SK-N-SH (cell line): ENCODE data around the gene CKAP2L. TPM values are rescaled to one million over a fixed set of nuclear protein-coding genes. Genes with fewer than 3 reads are reported as not detected.

Source experiments
- CTCF ChIA-PET: fragments of 300-600, 350-600 bp; formaldehyde crosslinking; extraction: SDS; loops from one replicate; lab custom pipeline; 2021; lab: Yijun Ruan, JAX
- POLR2A ChIA-PET: fragments of 350-600 bp; sonication (Branson Sonifier 250); formaldehyde crosslinking; extraction: SDS; loops from one replicate; lab custom pipeline; 2020; ENCODE audit warnings: antibody characterized with exemption, inconsistent platforms; lab: Yijun Ruan, JAX
- DNase-seq: peaks from one replicate; pipeline ENCODE4 v3.0.0; 2012
- H2AFZ ChIP-seq: fragments of 200-600 bp; sonication (generic); 2 replicates; pipeline ENCODE4 v1.8.1; 2016; ENCODE audit warnings: antibody characterized with exemption, mild to moderate bottlenecking, low read depth
- H3F3A ChIP-seq: fragments of 200-600 bp; sonication (generic); replicated peaks from 2 replicates; pipeline ENCODE3; 2016; ENCODE audit warnings: antibody characterized with exemption, mild to moderate bottlenecking; ENCODE audit not compliant: insufficient read depth
- H3K27ac ChIP-seq, 2 experiments: fragments of 200-500 bp in 1 of 2; fragments of 200-600 bp in 1 of 2; sonication (Bioruptor generic) in 1 of 2; sonication (generic), shearing (Covaris generic) in 1 of 2; 2 replicates each; pipeline versions ENCODE4 v1.5.1 to v1.6.1; 2014 to 2016; ENCODE audit warnings: low read depth in 2 of 2, inconsistent platforms in 1 of 2, low read length in 1 of 2, mild to moderate bottlenecking in 1 of 2, mixed read lengths in 1 of 2
- H3K27me3 ChIP-seq: fragments of 200-600 bp; sonication (generic), shearing (Covaris generic); 2 replicates; pipeline ENCODE4 v1.6.1; 2016; ENCODE audit warnings: mixed run types; ENCODE audit not compliant: insufficient read depth
- H3K36me3 ChIP-seq, 2 experiments: fragments of 200-500 bp in 1 of 2; fragments of 200-600 bp in 1 of 2; sonication (Bioruptor generic) in 1 of 2; sonication (generic) in 1 of 2; replicated peaks in 1 of 2; 2 replicates each; pipeline versions ENCODE3 to v1.5.1; 2014 to 2016; ENCODE audit warnings: low read length in 1 of 2, mild to moderate bottlenecking in 1 of 2; ENCODE audit not compliant: insufficient read depth in 2 of 2, control insufficient read depth in 1 of 2
- H3K4me1 ChIP-seq, 2 experiments: fragments of 200-500 bp in 1 of 2; fragments of 200-600 bp in 1 of 2; sonication (Bioruptor generic) in 1 of 2; sonication (generic), shearing (Covaris generic) in 1 of 2; 2 replicates each; pipeline versions ENCODE4 v1.5.1 to v1.6.1; 2014 to 2016; ENCODE audit warnings: low read depth in 1 of 2, low read length in 1 of 2, mixed run types in 1 of 2; ENCODE audit not compliant: insufficient read depth in 2 of 2, control insufficient read depth in 1 of 2
- H3K4me2 ChIP-seq: fragments of 200-600 bp; sonication (generic), shearing (Covaris generic); 2 replicates; pipeline ENCODE4 v1.6.1; 2017; ENCODE audit warnings: mixed run types
- H3K4me3 ChIP-seq, 2 experiments: fragments of 200-500 bp in 1 of 2; fragments of 200-600 bp in 1 of 2; sonication (Bioruptor generic) in 1 of 2; sonication (generic), shearing (Covaris generic) in 1 of 2; 2 replicates each; pipeline versions ENCODE4 v1.5.1 to v1.8.1; 2014 to 2016; ENCODE audit warnings: low read depth in 2 of 2, inconsistent platforms in 1 of 2, low read length in 1 of 2, mild to moderate bottlenecking in 1 of 2, mixed read lengths in 1 of 2, moderate library complexity in 1 of 2
- H3K79me2 ChIP-seq: fragments of 200-600 bp; sonication (generic); 2 replicates; pipeline ENCODE4 v1.8.1; 2017; ENCODE audit warnings: mild to moderate bottlenecking; ENCODE audit not compliant: insufficient read depth
- H3K9ac ChIP-seq: fragments of 200-600 bp; sonication (generic); 2 replicates; pipeline ENCODE4 v1.6.1; 2017; ENCODE audit warnings: mixed run types
- H3K9me2 ChIP-seq: fragments of 200-600 bp; sonication (generic); 2 replicates; pipeline ENCODE4 v1.6.1; 2017; ENCODE audit warnings: mixed run types
- H3K9me3 ChIP-seq: fragments of 200-600 bp; sonication (generic); 2 replicates; pipeline ENCODE4 v1.6.1; 2017; ENCODE audit warnings: mixed run types, mild to moderate bottlenecking, moderate library complexity
- H4K20me1 ChIP-seq: fragments of 200-600 bp; sonication (generic); 2 replicates; pipeline ENCODE4 v1.6.1; 2017; ENCODE audit warnings: mild to moderate bottlenecking, mixed run types; ENCODE audit not compliant: insufficient read depth
- CHD2 ChIP-seq: fragments of 150-350 bp; IDR thresholded peaks from 2 replicates; pipeline ENCODE4 v1.6.1; 2018; ENCODE audit warnings: low read length; ENCODE audit not compliant: partially characterized antibody
- ELF1 ChIP-seq: IDR thresholded peaks from 2 replicates; pipeline ENCODE4 v1.4.0; 2012
- FOXM1 ChIP-seq: IDR thresholded peaks from 2 replicates; pipeline ENCODE4 v1.4.0; 2012; ENCODE audit warnings: low read depth, mild to moderate bottlenecking
- GATA2 ChIP-seq: sonication (generic); formaldehyde crosslinking; IDR thresholded peaks from 2 replicates; pipeline ENCODE4 v1.5.0; 2020; ENCODE audit warnings: mild to moderate bottlenecking, missing genetic modification reagents
- MEF2A ChIP-seq: IDR thresholded peaks from 2 replicates; pipeline ENCODE4 v1.4.0; 2012; ENCODE audit warnings: low read depth, borderline replicate concordance
- NFIC ChIP-seq: IDR thresholded peaks from 2 replicates; pipeline ENCODE4 v1.4.0; 2012; ENCODE audit warnings: borderline replicate concordance
- NRF1 ChIP-seq: IDR thresholded peaks from 2 replicates; pipeline ENCODE4 v1.6.1; 2012; ENCODE audit warnings: low read depth, mild to moderate bottlenecking, low read length
- RAD21 ChIP-seq: IDR thresholded peaks from 2 replicates; pipeline ENCODE4 v1.6.1; 2012; ENCODE audit warnings: mild to moderate bottlenecking, low read length
- RFX5 ChIP-seq: IDR thresholded peaks from 2 replicates; pipeline ENCODE4 v1.6.1; 2012; ENCODE audit warnings: mild to moderate bottlenecking, improper control_type of control experiment, low read length
- SIN3A ChIP-seq: IDR thresholded peaks from 2 replicates; pipeline ENCODE4 v1.6.1; 2012; ENCODE audit warnings: low read depth, mild to moderate bottlenecking, low read length, moderate library complexity, borderline replicate concordance
- SMC3 ChIP-seq: IDR thresholded peaks from 2 replicates; pipeline ENCODE4 v1.6.1; 2012; ENCODE audit warnings: low read depth, low read length, improper control_type of control experiment
- TCF12 ChIP-seq: IDR thresholded peaks from 2 replicates; pipeline ENCODE4 v1.4.0; 2012
- TEAD4 ChIP-seq: IDR thresholded peaks from 2 replicates; pipeline ENCODE4 v1.4.0; 2012; ENCODE audit warnings: mild to moderate bottlenecking, borderline replicate concordance; ENCODE audit not compliant: insufficient read depth
- YY1 ChIP-seq: IDR thresholded peaks from 2 replicates; pipeline ENCODE4 v1.4.0; 2012; ENCODE audit warnings: low read depth, mild to moderate bottlenecking
- WGBS: methylation state at CpG from one replicate; pipeline ENCODE4 v1.1.6; 2017; ENCODE audit warnings: low lambda C conversion rate; 5-methylcytosine and 5-hydroxymethylcytosine counted together
- polyA plus RNA-seq, 3 experiments: library from polyadenylated mRNA; depleted of rRNA; stranded (reverse); fragments of >200 nt; gene quantifications; 2 replicates each; pipeline ENCODE4 v1.2.3, GENCODE V29; 2012
- TF ChIP-seq, protein P1 (sequence below): fragments of 150-350 bp; IDR thresholded peaks from 2 replicates; pipeline ENCODE4 v1.6.1; 2017; ENCODE audit warnings: antibody characterized with exemption, low read length, low read depth, borderline replicate concordance
- TF ChIP-seq, protein P2 (sequence below): IDR thresholded peaks from 2 replicates; pipeline ENCODE4; 2012
- TF ChIP-seq, protein P3 (sequence below): fragments of 150-350 bp; IDR thresholded peaks from 2 replicates; pipeline ENCODE4 v1.6.1; 2016; ENCODE audit warnings: mild to moderate bottlenecking, low read depth, low read length
- TF ChIP-seq, protein P4 (sequence below): IDR thresholded peaks from 2 replicates; pipeline ENCODE4 v1.4.0; 2012; ENCODE audit warnings: low read depth, borderline replicate concordance

The CKAP2L gene
- polyA plus RNA-seq, 1 of the 3 experiments (the other 2 are of a cell fraction), result 2.9 TPM

DNA sequence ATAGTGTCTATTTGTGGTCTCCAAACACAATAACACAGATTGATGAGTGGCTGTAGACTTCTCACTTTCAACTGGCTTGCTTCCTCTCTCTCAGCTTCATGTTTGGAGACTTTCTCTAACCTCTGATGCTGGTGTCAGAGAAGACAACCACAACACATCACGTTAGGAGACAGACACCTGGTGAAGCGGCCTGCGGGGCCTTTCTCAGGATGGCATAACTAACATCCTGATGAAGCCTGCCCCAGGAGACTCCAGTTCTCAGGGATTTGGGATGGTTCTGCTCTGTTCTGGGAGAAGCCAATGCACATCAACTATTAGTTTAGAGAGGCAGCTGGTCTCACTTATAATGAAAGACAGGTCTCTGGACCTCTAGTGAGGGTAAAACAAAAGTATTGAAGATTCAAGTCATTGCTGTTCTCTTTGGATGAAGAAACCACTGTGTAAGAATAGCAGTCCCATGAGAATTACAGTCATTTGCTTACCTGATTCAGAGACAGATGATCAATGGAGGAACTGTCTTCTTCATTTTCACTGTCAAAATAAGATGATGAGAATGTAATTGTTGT, 17.9 kb upstream of the CKAP2L start:
- H3F3A ChIP-seq, result no peaks in the 10 kb centered on the region
- WGBS, result 62% methylated on average over 3 of the region's 3 CpGs
- H3K4me2 ChIP-seq, result no peak overlapping the region
- no peaks in the 10 kb centered on the region for H3K9me2 ChIP-seq
- CTCF ChIA-PET, result interaction anchor here (1.4 kb wide), 1 partner anchor 177 kb away, joined by 4 read pairs; no protein-coding TSS in a partner anchor
- no peaks in the 10 kb centered on the region for H3K36me3 ChIP-seq
- H2AFZ ChIP-seq, result no peak overlapping the region
- H3K9me3 ChIP-seq, result no peaks in the 10 kb centered on the region
- TF ChIP-seq TCF12 (no peak), ELF1 (no peak), YY1 (no peak), RAD21 (no peak), RFX5 (no peak), FOXM1 (no peak), MEF2A (no peak)
- TF ChIP-seq, protein P1, sequence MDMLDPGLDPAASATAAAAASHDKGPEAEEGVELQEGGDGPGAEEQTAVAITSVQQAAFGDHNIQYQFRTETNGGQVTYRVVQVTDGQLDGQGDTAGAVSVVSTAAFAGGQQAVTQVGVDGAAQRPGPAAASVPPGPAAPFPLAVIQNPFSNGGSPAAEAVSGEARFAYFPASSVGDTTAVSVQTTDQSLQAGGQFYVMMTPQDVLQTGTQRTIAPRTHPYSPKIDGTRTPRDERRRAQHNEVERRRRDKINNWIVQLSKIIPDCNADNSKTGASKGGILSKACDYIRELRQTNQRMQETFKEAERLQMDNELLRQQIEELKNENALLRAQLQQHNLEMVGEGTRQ, result no peak
- TF ChIP-seq, protein P2, sequence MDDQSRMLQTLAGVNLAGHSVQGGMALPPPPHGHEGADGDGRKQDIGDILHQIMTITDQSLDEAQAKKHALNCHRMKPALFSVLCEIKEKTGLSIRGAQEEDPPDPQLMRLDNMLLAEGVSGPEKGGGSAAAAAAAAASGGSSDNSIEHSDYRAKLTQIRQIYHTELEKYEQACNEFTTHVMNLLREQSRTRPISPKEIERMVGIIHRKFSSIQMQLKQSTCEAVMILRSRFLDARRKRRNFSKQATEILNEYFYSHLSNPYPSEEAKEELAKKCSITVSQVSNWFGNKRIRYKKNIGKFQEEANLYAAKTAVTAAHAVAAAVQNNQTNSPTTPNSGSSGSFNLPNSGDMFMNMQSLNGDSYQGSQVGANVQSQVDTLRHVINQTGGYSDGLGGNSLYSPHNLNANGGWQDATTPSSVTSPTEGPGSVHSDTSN, result no peak
- TF ChIP-seq, protein P3, sequence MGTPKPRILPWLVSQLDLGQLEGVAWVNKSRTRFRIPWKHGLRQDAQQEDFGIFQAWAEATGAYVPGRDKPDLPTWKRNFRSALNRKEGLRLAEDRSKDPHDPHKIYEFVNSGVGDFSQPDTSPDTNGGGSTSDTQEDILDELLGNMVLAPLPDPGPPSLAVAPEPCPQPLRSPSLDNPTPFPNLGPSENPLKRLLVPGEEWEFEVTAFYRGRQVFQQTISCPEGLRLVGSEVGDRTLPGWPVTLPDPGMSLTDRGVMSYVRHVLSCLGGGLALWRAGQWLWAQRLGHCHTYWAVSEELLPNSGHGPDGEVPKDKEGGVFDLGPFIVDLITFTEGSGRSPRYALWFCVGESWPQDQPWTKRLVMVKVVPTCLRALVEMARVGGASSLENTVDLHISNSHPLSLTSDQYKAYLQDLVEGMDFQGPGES, result no peak
- TF ChIP-seq, all 33 proteins: peak for 0
- H3K4me3 ChIP-seq, result no peak overlapping the region
- no peaks in the 10 kb centered on the region for H4K20me1 ChIP-seq
- H3K27ac ChIP-seq, result no peak overlapping the region
- H3K27me3 ChIP-seq, result no peaks in the 10 kb centered on the region
- H3K79me2 ChIP-seq, result no peaks in the 10 kb centered on the region
- H3K9ac ChIP-seq, result no peak overlapping the region
- DNase-seq, result no peak
- no peaks in the 10 kb centered on the region for H3K4me1 ChIP-seq
- POLR2A ChIA-PET, result no interaction called here

DNA sequence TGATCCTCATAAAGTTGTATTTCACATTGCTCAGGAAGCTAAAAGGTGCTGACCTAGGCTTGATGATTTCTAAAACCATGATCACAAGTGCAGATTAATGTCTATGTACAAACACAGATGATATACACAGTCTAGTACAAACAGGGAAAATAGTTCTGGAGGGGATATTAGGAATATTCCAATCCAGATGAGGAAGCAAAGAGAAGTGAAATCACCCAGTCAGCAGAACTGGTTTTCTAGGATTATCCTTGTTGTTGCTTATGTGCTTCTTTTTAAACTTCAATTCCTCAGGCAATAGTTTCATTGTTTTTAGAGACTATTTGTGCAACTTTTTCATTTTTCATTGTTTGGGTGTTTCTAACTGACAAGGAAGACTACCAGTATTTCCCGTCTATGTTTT, 15.2 kb upstream of the CKAP2L start:
- no peaks in the 10 kb centered on the region for H3K9me3 ChIP-seq
- H2AFZ ChIP-seq, result no peak overlapping the region
- H4K20me1 ChIP-seq, result no peaks in the 10 kb centered on the region
- no peak overlapping the region for H3K4me3 ChIP-seq
- H3K9ac ChIP-seq, result no peak overlapping the region
- POLR2A ChIA-PET, result no interaction called here
- H3F3A ChIP-seq, result no peaks in the 10 kb centered on the region
- no peak overlapping the region for H3K27ac ChIP-seq
- H3K36me3 ChIP-seq, result no peaks in the 10 kb centered on the region
- CTCF ChIA-PET, result interaction anchor here (1.1 kb wide), 1 partner anchor 30 kb away, joined by 3 read pairs; no protein-coding TSS in a partner anchor
- H3K9me2 ChIP-seq, result no peaks in the 10 kb centered on the region
- no peaks in the 10 kb centered on the region for H3K27me3 ChIP-seq
- H3K79me2 ChIP-seq, result no peaks in the 10 kb centered on the region
- no peaks in the 10 kb centered on the region for H3K4me1 ChIP-seq
- no peak for TF ChIP-seq TEAD4
- no peak for TF ChIP-seq GATA2
- no peak for TF ChIP-seq SIN3A
- no peak for TF ChIP-seq CHD2
- TF ChIP-seq, protein P4, sequence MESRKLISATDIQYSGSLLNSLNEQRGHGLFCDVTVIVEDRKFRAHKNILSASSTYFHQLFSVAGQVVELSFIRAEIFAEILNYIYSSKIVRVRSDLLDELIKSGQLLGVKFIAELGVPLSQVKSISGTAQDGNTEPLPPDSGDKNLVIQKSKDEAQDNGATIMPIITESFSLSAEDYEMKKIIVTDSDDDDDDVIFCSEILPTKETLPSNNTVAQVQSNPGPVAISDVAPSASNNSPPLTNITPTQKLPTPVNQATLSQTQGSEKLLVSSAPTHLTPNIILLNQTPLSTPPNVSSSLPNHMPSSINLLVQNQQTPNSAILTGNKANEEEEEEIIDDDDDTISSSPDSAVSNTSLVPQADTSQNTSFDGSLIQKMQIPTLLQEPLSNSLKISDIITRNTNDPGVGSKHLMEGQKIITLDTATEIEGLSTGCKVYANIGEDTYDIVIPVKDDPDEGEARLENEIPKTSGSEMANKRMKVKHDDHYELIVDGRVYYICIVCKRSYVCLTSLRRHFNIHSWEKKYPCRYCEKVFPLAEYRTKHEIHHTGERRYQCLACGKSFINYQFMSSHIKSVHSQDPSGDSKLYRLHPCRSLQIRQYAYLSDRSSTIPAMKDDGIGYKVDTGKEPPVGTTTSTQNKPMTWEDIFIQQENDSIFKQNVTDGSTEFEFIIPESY, result no peak
- no peak for TF ChIP-seq NRF1
- TF ChIP-seq RAD21, result no peak
- TF ChIP-seq ELF1, result no peak
- TF ChIP-seq SMC3, result no peak
- TF ChIP-seq NFIC, result no peak
- WGBS, result 87% methylated on average over 1 of the region's 1 CpG
- DNase-seq, result no peak
- H3K4me2 ChIP-seq, result no peak overlapping the region
